Prostate gland (tissue), 2 donors: ENCODE data around the gene DACT2. TPM values are rescaled to one million over a fixed set of nuclear protein-coding genes. Genes with fewer than 3 reads are reported as not detected.

Experiments used
- DNase-seq: peaks from one replicate; pipeline ENCODE4 v3.0.0-alpha.2; 2019; ENCODE audit warnings: low spot score
- H3K27ac ChIP-seq, 2 donors: fragments of 200-600 bp; sonication (generic); 2 replicates each; pipeline ENCODE4 v1.5.1; 2017 to 2019
- H3K27me3 ChIP-seq: fragments of 200-600 bp; sonication (generic); replicated peaks from 2 replicates; pipeline ENCODE4 v1.5.1; 2019; ENCODE audit not compliant: insufficient read depth
- H3K36me3 ChIP-seq, 2 donors: fragments of 200-600 bp; sonication (generic); 1 replicate in 1 of 2; 2 replicates in 1 of 2; pipeline versions ENCODE4 v1.5.1 to v1.8.1; 2017 to 2019
- H3K4me1 ChIP-seq: fragments of 200-600 bp; sonication (generic); replicated peaks from 2 replicates; pipeline ENCODE4 v1.5.1; 2019
- H3K4me3 ChIP-seq, 2 donors: fragments of 200-600 bp; sonication (generic); 2 replicates each; pipeline ENCODE4 v1.5.1; 2017 to 2019
- H3K9me3 ChIP-seq: fragments of 200-600 bp; sonication (generic); 2 replicates; pipeline ENCODE4 v1.5.1; 2017
- POLR2A ChIP-seq: fragments of 450-650 bp; IDR thresholded peaks from one replicate; pipeline ENCODE4 v1.6.1; 2016; ENCODE audit warnings: antibody characterized with exemption, mild to moderate bottlenecking
- POLR2AphosphoS5 ChIP-seq: sonication (generic); formaldehyde crosslinking; IDR thresholded peaks from one replicate; pipeline ENCODE4 v1.6.1; 2017; ENCODE audit warnings: antibody characterized with exemption
- WGBS: methylation state at CpG from one replicate; pipeline ENCODE4 v1.1.5; 2018; 5-methylcytosine and 5-hydroxymethylcytosine counted together
- intact Hi-C: fragments of 100-400 bp; cut with DNase I; formaldehyde crosslinking; loops from one replicate; pipeline ENCODE4 v1.14.2; 2022
- total RNA-seq, 2 donors: library from RNA; depleted of rRNA; stranded (reverse); fragments of >200 nt; gene quantifications; one replicate each; pipeline ENCODE4 v1.1.0, GENCODE V29; 2016
- TF ChIP-seq, protein P1 (sequence below), 4 experiments: fragments of 200-600 bp in 2 of 4; fragments of 450-650 bp in 2 of 4; sonication (generic) in 2 of 4; IDR thresholded peaks; 1 replicate in 3 of 4; 2 replicates in 1 of 4; pipeline ENCODE4 v1.5.1; 2016 to 2019; ENCODE audit warnings: antibody characterized with exemption in 4 of 4, mild to moderate bottlenecking in 2 of 4, moderate library complexity in 2 of 4

DACT2 gene
- total RNA-seq, 2 donors from 2014 or later: 22.1 to 28.1 TPM

DNA sequence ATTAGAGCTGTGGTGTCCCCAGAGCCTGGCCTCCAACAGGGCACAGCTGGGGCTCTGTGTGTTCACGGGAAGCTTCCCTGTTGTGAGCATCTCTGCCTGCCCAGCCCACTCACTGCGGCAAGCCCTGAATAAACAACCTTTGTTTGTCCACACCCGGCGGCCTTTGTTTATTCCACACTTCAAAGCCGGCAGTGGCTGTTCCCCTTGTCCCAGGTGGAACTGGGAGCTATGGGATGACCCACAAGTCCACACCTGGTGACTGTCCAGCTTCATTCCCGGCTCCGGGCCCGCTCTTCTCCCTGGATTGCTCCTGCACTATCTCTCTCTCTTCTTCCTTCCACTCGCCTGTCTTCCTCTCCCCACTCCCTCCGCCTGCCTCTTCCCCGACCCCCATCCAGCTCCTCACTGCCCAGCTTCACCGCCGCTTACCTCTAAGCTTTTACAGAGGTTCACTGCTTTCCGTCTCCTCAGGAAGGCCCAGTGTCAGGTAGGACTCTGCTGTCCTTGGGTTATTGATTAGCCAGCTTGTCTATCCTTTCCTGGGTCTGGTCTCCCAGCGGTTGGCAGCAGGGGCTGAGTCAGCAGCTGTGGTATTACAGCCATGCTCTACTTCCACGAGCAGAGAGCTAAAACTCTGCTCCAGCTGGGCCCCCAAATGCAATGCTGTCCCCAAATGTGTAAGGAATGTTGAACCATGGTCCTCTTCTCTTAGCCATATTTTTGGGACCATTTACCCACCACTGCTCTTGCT is 17.8 kb downstream of the DACT2 start:
- Histone ChIP-seq H3K27ac (no peak overlapping the region), H3K36me3 (no peaks in the 10 kb centered on the region), H3K9me3 (no peaks in the 10 kb centered on the region), H3K4me1 (no peaks in the 10 kb centered on the region), H3K4me3 (no peak overlapping the region), H3K27me3 (no peaks in the 10 kb centered on the region)
- intact Hi-C loops: no loop called here
- DNase-seq: no peak
- WGBS: 58% methylated on average over 16 of the region's 16 CpGs
- no peak for TF ChIP-seq POLR2AphosphoS5
- TF ChIP-seq, protein P1, sequence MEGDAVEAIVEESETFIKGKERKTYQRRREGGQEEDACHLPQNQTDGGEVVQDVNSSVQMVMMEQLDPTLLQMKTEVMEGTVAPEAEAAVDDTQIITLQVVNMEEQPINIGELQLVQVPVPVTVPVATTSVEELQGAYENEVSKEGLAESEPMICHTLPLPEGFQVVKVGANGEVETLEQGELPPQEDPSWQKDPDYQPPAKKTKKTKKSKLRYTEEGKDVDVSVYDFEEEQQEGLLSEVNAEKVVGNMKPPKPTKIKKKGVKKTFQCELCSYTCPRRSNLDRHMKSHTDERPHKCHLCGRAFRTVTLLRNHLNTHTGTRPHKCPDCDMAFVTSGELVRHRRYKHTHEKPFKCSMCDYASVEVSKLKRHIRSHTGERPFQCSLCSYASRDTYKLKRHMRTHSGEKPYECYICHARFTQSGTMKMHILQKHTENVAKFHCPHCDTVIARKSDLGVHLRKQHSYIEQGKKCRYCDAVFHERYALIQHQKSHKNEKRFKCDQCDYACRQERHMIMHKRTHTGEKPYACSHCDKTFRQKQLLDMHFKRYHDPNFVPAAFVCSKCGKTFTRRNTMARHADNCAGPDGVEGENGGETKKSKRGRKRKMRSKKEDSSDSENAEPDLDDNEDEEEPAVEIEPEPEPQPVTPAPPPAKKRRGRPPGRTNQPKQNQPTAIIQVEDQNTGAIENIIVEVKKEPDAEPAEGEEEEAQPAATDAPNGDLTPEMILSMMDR (IDR thresholded peaks at IDR 0.05): no peak
- TF ChIP-seq POLR2A: no peak

DNA sequence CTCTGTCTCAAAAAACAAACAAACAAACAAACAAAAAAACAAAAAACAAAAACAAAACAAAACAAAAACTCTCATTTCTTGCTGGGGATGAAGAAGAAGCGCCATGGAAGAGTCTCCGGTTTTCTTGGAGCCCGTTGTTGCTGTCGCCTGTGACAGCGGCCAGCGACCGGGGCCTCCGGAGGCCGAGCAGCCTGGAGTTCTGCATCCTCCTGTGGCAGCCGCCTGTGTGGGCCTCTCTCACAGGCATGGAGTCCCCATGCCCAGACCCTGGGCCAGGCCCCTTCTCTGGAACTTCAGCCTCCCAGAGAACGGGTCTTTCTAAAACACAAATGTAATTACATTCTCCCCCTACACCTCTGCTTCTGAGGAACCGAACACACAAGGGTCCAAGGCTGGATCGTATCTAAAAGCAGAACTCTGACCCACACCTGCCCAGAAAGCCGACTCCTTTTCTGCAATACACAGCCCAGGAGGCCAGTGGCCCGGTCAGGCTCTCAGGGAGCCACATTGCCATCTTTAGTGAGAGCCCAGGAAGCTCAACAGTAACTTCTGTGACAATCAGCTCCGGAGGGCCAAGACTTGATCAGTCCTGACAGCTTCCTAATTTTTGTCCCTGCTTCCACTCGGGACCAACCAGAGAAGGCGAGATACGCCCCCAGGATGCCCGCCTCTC is 18.5 kb downstream of the DACT2 start:
- TF ChIP-seq, protein P1 (IDR thresholded peaks at IDR 0.05): no peak
- no peak for TF ChIP-seq POLR2A
- no peak for TF ChIP-seq POLR2AphosphoS5
- Histone ChIP-seq H3K4me1 (no peaks in the 10 kb centered on the region), H3K27ac (no peak overlapping the region), H3K27me3 (no peaks in the 10 kb centered on the region), H3K36me3 (no peaks in the 10 kb centered on the region), H3K9me3 (no peaks in the 10 kb centered on the region), H3K4me3 (no peak overlapping the region)
- intact Hi-C loops: no loop called here
- DNase-seq: no peak
- 88% methylated on average over 20 of the region's 20 CpGs for whole genome bisulfite sequencing

DNA sequence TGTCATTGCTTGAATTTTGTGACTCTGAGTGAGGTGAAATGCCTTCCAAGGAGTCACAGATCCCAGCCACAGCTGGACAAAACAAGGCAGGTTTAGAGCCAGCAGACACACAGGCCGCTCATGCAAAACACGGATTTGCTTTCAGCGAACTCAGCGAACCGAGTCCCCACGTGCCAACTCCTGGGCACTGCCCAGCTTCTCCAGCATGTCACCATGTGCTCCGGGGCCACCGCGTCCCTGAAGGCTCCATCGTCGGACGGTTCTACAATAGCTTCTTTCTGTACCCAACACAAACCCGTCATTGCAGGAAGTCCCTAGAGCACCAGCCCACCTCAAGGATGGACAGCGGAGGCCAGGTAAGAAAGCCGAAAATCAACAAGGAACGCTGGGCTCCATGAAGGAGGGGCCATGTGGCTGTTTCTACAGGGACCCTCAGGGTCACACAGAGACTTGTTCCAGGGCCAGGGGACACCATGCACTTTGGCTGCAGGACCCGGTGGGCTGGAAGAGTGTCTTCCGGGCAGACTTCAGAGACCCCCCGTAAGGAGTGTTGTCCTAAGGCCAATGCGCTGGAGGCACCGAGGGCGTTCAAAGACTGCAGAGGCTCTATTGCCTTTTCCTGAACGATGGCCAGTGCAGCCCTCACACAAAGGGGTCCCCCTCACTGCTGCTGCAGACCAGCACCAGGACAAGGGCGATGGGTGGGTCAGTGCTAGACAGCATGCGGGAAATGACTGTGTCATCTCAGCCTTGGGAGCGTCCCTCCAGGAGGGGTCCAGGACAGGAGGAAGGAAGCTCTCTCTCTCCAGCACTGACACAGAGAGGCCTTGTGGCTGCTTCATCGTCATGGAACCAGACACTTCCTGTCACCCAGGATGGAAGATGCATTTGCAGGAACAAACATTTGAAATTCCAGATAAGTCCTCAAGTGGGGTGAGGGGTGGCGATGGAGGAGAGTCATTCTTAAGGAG is 19.8 kb downstream of the DACT2 start:
- TF ChIP-seq POLR2A (no peak), POLR2AphosphoS5 (no peak)
- TF ChIP-seq, protein P1 (IDR thresholded peaks at IDR 0.05): no peak
- Histone ChIP-seq H3K36me3 (no peaks in the 10 kb centered on the region), H3K4me1 (no peaks in the 10 kb centered on the region), H3K27ac (no peak overlapping the region), H3K4me3 (no peak overlapping the region), H3K27me3 (no peaks in the 10 kb centered on the region), H3K9me3 (no peaks in the 10 kb centered on the region)
- 92% methylated on average over 28 of the region's 28 CpGs for WGBS
- intact Hi-C loops: no loop called here
- no peak for DNase-seq

DNA sequence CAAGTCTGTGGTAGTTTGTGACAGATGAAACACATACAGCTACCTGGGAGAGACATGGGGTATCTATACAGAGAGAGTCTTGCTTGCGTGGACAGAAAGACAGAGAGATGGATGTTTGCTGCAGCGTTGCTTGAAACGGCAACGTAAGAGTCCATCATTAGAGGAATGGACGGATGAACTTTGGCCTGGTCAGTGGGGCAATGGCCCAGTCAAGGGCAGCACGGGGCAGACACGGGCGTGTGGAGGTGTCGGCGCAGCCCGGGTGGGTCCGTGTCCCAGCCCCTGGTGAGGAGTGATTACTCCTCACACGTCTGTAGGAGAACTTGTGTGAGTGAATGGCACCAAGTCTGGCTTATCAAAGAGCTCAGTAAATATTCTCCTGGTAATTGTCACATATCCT is 21.9 kb downstream of the DACT2 start:
- no peak for DNase-seq
- H3K27ac ChIP-seq: no peak overlapping the region
- TF ChIP-seq, protein P1 (IDR thresholded peaks at IDR 0.05): no peak
- no peak for TF ChIP-seq POLR2AphosphoS5
- TF ChIP-seq POLR2A: no peak
- H3K36me3 ChIP-seq: no peaks in the 10 kb centered on the region
- H3K9me3 ChIP-seq: no peaks in the 10 kb centered on the region
- H3K27me3 ChIP-seq: no peaks in the 10 kb centered on the region
- H3K4me3 ChIP-seq: no peak overlapping the region
- intact Hi-C loops: no loop called here
- no peaks in the 10 kb centered on the region for H3K4me1 ChIP-seq
- WGBS: 92% methylated on average over 13 of the region's 13 CpGs
